Activated T-helper 1 cell treated with anti-CD3 and anti-CD28 coated beads, Interleukin-12 subunit alpha, Interleukin-12 subunit beta, Interleukin-2, Interleukin-4 antibody, amounts not matched to agents 30 ng/mL and 10 ng/mL and 1 ng/mL, durations not matched to agents 14 hours and 24 hours and 36 hours (primary cell): Measurements from ENCODE around the gene PSMB11. TPM values are rescaled to one million over a fixed set of nuclear protein-coding genes. Genes with fewer than 3 reads are reported as not detected.
"Not testable (repeated sequence)": the region's sequence is repeated elsewhere in the genome, so short reads cannot be mapped to it uniquely, and the experiment has no call there.

Experiments
- DNase-seq: peaks from one replicate; pipeline ENCODE4 v3.0.0; 2021; ENCODE audit warnings: low spot score
- H3K27ac Mint-ChIP-seq: one replicate; pipeline ENCODE4 v1.8.0; 2021; ENCODE audit warnings: mild to moderate bottlenecking, mixed read lengths
- H3K27me3 Mint-ChIP-seq: one replicate; pipeline ENCODE4 v1.8.0; 2022; ENCODE audit warnings: mild to moderate bottlenecking, moderate library complexity, mixed read lengths; ENCODE audit not compliant: insufficient read depth
- H3K36me3 Mint-ChIP-seq: one replicate; pipeline ENCODE4 v1.8.0; 2021; ENCODE audit warnings: low read depth, mixed read lengths
- H3K4me1 Mint-ChIP-seq: one replicate; pipeline ENCODE4 v1.8.0; 2021; ENCODE audit warnings: low read depth, mixed read lengths
- H3K4me3 Mint-ChIP-seq: one replicate; pipeline ENCODE4 v1.8.0; 2021; ENCODE audit warnings: mild to moderate bottlenecking, moderate library complexity, mixed read lengths
- H3K9me3 Mint-ChIP-seq: one replicate; pipeline ENCODE4 v1.8.0; 2021; ENCODE audit warnings: mixed read lengths
- intact Hi-C: fragments of 100-400 bp; cut with micrococcal nuclease; formaldehyde crosslinking; loops from one replicate; pipeline ENCODE4 v1.15.1; 2024
- total RNA-seq: library from RNA; stranded (reverse); gene quantifications from 2 replicates; pipeline ENCODE4 v1.2.3, GENCODE V29; 2022

PSMB11 gene
- total RNA-seq, 1 donor from 2014 or later, result not detected

GRCh38 chr14:23006188-23006534 lies 35.9 kb upstream of the PSMB11 start:
- no peaks in the 10 kb centered on the region for H3K27me3 Mint-ChIP-seq
- peaks cover 52% of the 10 kb centered on the region for H3K4me1 Mint-ChIP-seq
- peak overlapping the region; percentile 97 for H3K27ac Mint-ChIP-seq
- peak overlapping the region; percentile 97 for H3K4me3 Mint-ChIP-seq
- DNase-seq, result no peak
- intact Hi-C loops, result loop anchor here (2.0 kb wide), 2 partner anchors 49 to 281 kb away; partner anchors contain the start of genes HAUS4 and HOMEZ
- no peaks in the 10 kb centered on the region for H3K9me3 Mint-ChIP-seq
- peaks cover 1% of the 10 kb centered on the region for H3K36me3 Mint-ChIP-seq

- H3K36me3 Mint-ChIP-seq, result peaks cover 1% of the 10 kb centered on the region
- peak overlapping the region; percentile 97 for H3K4me3 Mint-ChIP-seq
- intact Hi-C loops, result loop anchor here (1.0 to 2.0 kb wide), 11 partner anchors 20 to 463 kb away; partner anchors contain the start of genes ACIN1, C14orf119, HAUS4 and HOMEZ
- H3K4me1 Mint-ChIP-seq, result peaks cover 52% of the 10 kb centered on the region
- DNase-seq, result peak; percentile 98
- no peaks in the 10 kb centered on the region for H3K9me3 Mint-ChIP-seq
- H3K27ac Mint-ChIP-seq, result peak overlapping the region; percentile 97
- H3K27me3 Mint-ChIP-seq, result no peaks in the 10 kb centered on the region
Measured at GRCh38 chr14:23006544-23007419, 35.2 kb upstream of the PSMB11 start.

- H3K4me3 Mint-ChIP-seq, result peak overlapping the region; percentile 97
- H3K9me3 Mint-ChIP-seq, result no peaks in the 10 kb centered on the region
- no peak for DNase-seq
- intact Hi-C loops, result no loop called here
- peaks cover 1% of the 10 kb centered on the region for H3K36me3 Mint-ChIP-seq
- H3K4me1 Mint-ChIP-seq, result peaks cover 52% of the 10 kb centered on the region
- H3K27ac Mint-ChIP-seq, result peak overlapping the region; percentile 67
- H3K27me3 Mint-ChIP-seq, result no peaks in the 10 kb centered on the region
Measured at GRCh38 chr14:23008831-23009230, 33.2 kb upstream of the PSMB11 start.

- Mint-ChIP-seq H3K4me1 (peaks cover 52% of the 10 kb centered on the region), H3K4me3 (peak overlapping the region; percentile 97), H3K27me3 (no peaks in the 10 kb centered on the region), H3K36me3 (peaks cover 1% of the 10 kb centered on the region), H3K27ac (peak overlapping the region; percentile 97), H3K9me3 (no peaks in the 10 kb centered on the region)
- DNase-seq, result no peak
- intact Hi-C loops, result no loop called here
Measured at GRCh38 chr14:23009483-23009938, 32.5 kb upstream of the PSMB11 start.

- no peaks in the 10 kb centered on the region for H3K9me3 Mint-ChIP-seq
- peak within 1 kb of the TSS; percentile 97 for H3K27ac Mint-ChIP-seq
- intact Hi-C loops, result no loop called here
- H3K4me3 Mint-ChIP-seq, result peak within 1 kb of the TSS; percentile 97
- DNase-seq, result peak; percentile 74
- H3K36me3 Mint-ChIP-seq, result peaks cover 1% of the 10 kb centered on the region
- no peaks in the 10 kb centered on the region for H3K27me3 Mint-ChIP-seq
- H3K4me1 Mint-ChIP-seq, result peaks cover 47% of the 10 kb centered on the region
Measured at GRCh38 chr14:23009939-23010726, 31.9 kb upstream of the PSMB11 start, which contains the start of gene C14orf93. Gene C14orf93 (minus strand): TSS chr14:23010143. CDS start chr14:22999023, 11,120 bp downstream.

- no peak overlapping the region for H3K27ac Mint-ChIP-seq
- DNase-seq, result no peak
- peaks cover 1% of the 10 kb centered on the region for H3K36me3 Mint-ChIP-seq
- intact Hi-C loops, result no loop called here
- H3K4me3 Mint-ChIP-seq, result no peak overlapping the region
- H3K9me3 Mint-ChIP-seq, result no peaks in the 10 kb centered on the region
- H3K27me3 Mint-ChIP-seq, result no peaks in the 10 kb centered on the region
- peaks cover 26% of the 10 kb centered on the region for H3K4me1 Mint-ChIP-seq
Measured at GRCh38 chr14:23013054-23013748, 28.8 kb upstream of the PSMB11 start.

GRCh38 chr14:23013749-23014054 lies 28.3 kb upstream of the PSMB11 start:
- DNase-seq, H3K4me3 Mint-ChIP-seq, H3K9me3 Mint-ChIP-seq, H3K36me3 Mint-ChIP-seq, intact Hi-C loops, H3K27me3 Mint-ChIP-seq, H3K27ac Mint-ChIP-seq: not testable (repeated sequence)
- H3K4me1 Mint-ChIP-seq, result peaks cover 21% of the 10 kb centered on the region

GRCh38 chr14:23015618-23016017 lies 26.4 kb upstream of the PSMB11 start:
- no peaks in the 10 kb centered on the region for H3K9me3 Mint-ChIP-seq
- peaks cover 5% of the 10 kb centered on the region for H3K4me1 Mint-ChIP-seq
- no peaks in the 10 kb centered on the region for H3K27me3 Mint-ChIP-seq
- H3K27ac Mint-ChIP-seq, result peak overlapping the region; percentile 9
- no peaks in the 10 kb centered on the region for H3K36me3 Mint-ChIP-seq
- peak overlapping the region; percentile 19 for H3K4me3 Mint-ChIP-seq
- intact Hi-C loops, result no loop called here
- DNase-seq, result no peak

GRCh38 chr14:23017091-23017490 lies 24.9 kb upstream of the PSMB11 start:
- Mint-ChIP-seq H3K27me3 (no peaks in the 10 kb centered on the region), H3K4me3 (no peak overlapping the region), H3K4me1 (peaks cover 13% of the 10 kb centered on the region), H3K27ac (no peak overlapping the region), H3K36me3 (peaks cover 6% of the 10 kb centered on the region), H3K9me3 (no peaks in the 10 kb centered on the region)
- no peak for DNase-seq
- intact Hi-C loops, result no loop called here

- peaks cover 11% of the 10 kb centered on the region for H3K36me3 Mint-ChIP-seq
- intact Hi-C loops, result no loop called here
- no peak for DNase-seq
- H3K9me3 Mint-ChIP-seq, result no peaks in the 10 kb centered on the region
- H3K27ac Mint-ChIP-seq, result no peak overlapping the region
- H3K27me3 Mint-ChIP-seq, result no peaks in the 10 kb centered on the region
- no peak overlapping the region for H3K4me3 Mint-ChIP-seq
- H3K4me1 Mint-ChIP-seq, result peaks cover 18% of the 10 kb centered on the region
Measured at GRCh38 chr14:23018107-23018506, 23.9 kb upstream of the PSMB11 start.

- no peak for DNase-seq
- H3K27ac Mint-ChIP-seq, result no peak overlapping the region
- no peak overlapping the region for H3K4me3 Mint-ChIP-seq
- H3K4me1 Mint-ChIP-seq, result peaks cover 40% of the 10 kb centered on the region
- H3K36me3 Mint-ChIP-seq, result peaks cover 24% of the 10 kb centered on the region
- H3K9me3 Mint-ChIP-seq, result no peaks in the 10 kb centered on the region
- H3K27me3 Mint-ChIP-seq, result no peaks in the 10 kb centered on the region
- intact Hi-C loops, result no loop called here
Measured at GRCh38 chr14:23020143-23021128, 21.6 kb upstream of the PSMB11 start.

- no peak overlapping the region for H3K27ac Mint-ChIP-seq
- H3K36me3 Mint-ChIP-seq, result peaks cover 32% of the 10 kb centered on the region
- H3K4me3 Mint-ChIP-seq, result no peak overlapping the region
- intact Hi-C loops, result no loop called here
- DNase-seq, result no peak
- H3K4me1 Mint-ChIP-seq, result peaks cover 42% of the 10 kb centered on the region
- no peaks in the 10 kb centered on the region for H3K27me3 Mint-ChIP-seq
- no peaks in the 10 kb centered on the region for H3K9me3 Mint-ChIP-seq
Measured at GRCh38 chr14:23021434-23021833, 20.6 kb upstream of the PSMB11 start.
